HG03520 (cell line): ENCODE measurements around the gene RGPD5.
A peak's percentile ranks its signal among the peaks of the same experiment; 100 is the strongest.
"Not testable (repeated sequence)": the region's sequence is repeated elsewhere in the genome, so short reads cannot be mapped to it uniquely, and the experiment has no call there.

Experiments
- ATAC-seq: cut with Tn5 transposase; IDR thresholded peaks from one replicate; pipeline ENCODE4 v1.9.1; 2021; ENCODE audit warnings: mild to moderate bottlenecking, moderate library complexity; ENCODE audit not compliant: unreplicated experiment

The RGPD5 gene

DNA sequence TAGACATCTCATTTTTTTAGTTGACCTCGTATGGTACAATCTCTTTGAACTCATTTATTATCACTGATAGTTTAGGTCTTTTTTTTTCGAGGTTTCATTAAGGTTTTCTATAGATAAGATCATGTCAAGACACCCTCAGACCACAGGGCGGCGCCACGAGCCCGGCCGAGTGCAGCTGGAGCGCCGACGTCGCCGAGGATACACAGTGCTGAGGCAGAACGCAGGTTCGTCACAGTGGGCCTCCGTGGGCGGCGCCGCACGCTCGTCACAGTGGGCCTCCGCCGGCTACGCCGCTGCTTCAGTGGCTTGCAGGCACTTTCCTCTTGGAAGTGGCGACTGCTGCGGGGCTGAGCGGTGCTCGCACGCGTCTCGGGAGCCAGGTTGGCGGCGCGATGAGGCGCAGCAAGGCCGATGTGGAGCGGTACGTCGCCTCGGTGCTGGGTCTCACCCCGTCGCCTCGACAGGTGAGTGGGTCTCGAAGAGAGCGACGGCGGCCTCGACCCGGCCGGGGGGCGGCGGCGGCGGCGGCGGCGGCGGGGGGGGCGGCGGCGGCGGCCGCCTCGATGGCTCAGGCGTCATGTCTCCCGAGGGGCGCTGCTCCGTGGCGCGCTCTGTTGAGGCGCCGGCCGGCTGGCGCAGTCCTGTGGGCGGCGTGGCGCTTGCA, at the start of gene RGPD5:
Gene RGPD5 (plus strand): TSS at position 232 of the 664 bp plus-strand sequence. CDS start 161 bp downstream, at position 393.
- peak; percentile 98 for ATAC-seq

DNA sequence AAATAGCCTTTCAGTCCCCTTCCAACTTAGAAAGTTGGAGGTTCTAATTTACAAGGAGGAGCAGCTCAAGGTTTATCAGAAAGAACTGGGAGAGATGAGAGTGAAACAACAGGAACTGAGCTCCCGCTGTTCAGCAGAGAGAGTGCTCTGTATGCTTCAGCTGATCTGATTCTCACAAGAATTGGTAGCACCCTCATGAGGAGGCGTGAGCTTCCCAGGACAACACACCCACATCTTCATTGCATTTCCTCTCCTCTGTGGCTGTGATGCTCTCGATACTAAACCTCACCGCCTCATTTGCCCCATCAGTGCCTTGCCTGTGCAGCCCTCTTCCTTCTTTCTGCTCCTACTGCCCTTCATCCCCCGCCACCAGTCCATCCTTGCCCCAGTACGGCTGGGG, 42.5 kb upstream of the RGPD5 start:
- not testable (repeated sequence) for ATAC-seq

DNA sequence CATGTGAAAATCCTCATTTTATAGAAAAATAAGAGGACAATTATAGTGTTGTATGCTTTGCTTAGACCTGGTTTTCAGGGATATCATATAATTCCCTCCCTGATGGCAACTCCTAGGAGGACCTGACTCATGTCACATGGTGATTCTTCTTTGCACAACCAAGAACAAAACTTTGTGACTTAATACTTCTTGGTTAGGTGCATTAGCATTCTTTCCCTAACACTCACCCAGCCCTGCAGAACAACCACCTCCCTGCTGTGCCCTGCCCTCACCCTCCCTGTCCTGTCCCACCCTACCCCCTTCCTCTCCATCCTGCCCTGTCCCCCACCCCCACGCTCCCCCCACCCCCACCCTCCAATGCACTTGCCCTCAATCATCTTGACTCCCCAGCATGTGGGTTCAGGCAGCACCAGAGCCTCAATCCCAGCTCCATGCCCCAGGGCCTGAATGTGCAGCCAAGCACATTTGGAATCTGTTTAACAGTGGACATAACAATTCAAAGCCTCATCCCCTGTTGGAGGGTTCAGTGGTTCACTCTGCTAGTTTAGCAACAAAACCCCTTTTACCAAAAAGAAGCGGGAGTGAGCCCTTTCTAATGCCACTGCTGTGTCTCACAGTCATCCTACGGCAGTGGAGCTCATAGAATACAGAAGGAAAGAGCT, 36.8 kb upstream of the RGPD5 start:
- not testable (repeated sequence) for ATAC-seq

DNA sequence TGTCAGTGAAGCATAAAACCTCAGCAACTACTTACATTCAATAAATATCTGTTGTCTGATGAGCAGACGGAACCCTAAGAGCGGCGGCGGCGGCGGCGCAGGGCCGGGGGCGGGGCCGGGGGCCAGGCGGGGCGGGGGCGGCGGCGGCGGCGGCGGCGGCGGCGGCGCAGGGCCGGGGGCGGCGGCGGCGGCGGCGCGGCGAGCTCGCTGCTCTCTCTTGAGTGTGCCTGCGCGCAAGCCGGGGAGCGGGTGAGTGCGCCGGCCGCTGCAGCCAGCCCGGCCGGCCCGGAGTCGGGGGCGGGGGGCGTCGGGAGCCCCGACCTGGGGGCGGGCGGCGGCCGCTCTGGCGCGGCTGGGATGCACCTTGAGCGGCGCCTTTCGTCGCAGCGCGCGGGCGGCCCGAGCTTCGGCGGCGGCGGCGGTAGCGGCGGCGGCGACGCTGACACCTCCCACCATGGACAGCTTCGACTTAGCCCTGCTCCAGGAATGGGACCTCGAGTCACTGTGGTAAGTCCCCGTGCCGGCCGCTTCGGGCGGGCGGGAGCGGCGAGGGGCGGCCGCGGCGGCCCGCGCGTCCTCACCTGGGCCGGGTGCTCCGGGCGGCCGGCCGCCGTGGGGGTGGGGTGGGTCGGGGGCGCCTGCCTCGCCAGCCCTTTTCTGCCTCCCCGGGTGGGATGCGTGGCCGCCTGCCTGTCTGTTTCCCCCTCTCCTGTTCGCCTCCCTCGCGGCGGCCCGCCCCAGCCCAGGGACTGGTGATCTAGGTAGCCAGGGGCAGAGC, 33.7 kb upstream of the RGPD5 start:
- not testable (repeated sequence) for ATAC-seq

DNA sequence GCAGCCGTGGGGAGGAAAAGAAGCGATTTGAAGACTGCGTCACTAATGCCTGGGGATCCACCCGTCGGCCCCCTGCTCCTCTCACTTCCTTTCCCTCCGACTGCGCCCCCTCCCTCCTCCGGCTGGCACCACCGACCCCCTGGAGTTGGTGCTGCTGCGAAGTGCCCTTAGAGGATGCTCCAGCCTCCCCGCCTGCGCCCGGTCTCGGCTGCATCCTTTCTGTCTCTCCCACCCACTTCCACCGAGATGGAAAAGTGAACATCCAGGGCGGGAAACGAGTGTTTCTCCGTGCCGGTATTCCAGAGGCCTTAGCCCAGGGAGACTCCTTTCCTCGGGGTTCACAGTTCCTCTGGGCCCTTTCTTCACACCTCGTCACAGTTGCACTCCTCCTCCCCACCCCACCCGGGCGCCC, 33.1 kb upstream of the RGPD5 start:
- ATAC-seq: not testable (repeated sequence)

DNA sequence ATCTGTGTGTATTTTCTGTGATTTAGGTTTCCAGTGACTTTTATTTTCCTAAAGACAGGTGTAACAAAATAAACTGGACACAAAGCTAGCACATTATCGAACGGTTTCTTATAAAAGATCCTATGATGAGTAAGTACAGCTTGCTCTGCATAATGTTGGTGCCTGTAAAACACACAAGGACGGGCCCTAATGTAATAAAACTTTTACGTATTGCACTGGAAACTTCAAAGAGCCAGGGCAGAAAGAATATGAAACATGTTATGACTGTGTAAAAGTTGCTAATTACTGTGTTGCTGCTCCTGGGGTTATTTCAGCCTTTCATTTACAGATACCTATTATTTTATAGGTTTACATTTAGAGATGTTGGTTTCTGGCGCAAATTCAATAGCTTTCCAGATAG, 32.1 kb upstream of the RGPD5 start:
- peak; percentile 26 for ATAC-seq

DNA sequence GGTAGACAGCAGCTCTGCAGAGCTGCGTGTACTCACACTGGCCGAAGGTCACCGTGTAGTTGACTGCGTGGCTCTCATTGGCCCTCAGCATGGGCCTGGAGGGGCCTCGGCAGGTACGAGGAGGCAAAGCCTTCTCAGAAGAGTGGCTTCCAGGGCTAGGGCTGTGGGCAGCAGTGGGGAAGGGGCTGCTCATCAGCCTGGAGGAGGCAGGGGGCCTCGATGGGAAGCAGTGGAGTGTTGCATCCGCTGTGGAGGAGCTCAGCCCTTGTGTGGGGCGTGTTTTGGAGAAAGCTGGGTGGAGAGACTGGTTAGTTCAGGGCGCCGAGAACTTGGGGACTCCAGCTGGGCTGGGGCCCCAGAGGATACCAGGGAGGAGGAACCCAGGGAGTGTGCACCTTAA, 28.0 kb upstream of the RGPD5 start:
- ATAC-seq: not testable (repeated sequence)

DNA sequence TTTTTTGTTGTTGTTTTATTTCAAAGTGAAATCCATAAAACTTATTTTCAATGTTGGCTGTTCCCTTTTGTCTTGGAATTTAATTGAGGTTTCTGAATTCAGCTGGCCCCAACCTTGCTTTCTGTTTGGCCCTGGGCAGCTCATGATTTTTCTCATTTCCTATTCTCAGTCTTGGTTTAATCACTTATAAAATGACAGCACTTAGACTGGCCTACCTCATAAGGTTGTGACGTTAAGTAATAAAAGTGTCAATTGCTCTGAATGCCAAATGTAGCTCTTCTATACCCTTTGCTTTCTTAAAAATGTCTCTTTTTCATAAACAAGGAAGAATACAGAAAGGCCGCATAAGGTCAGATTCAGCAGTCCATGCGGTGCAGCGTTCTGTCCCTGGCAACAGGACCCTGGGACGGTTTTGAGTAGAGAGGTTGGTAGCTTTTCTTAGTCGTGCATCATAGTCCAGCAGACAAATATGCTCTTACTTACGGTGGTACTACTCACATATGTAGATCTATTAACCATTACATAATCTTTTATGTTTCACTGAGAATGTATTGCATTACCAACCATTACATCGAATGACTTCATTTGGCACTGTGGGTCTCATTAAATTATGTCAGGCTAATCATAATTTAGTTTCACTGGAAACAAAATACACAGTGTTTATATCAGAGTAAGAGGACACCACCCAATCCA, 27.1 kb upstream of the RGPD5 start:
- ATAC-seq: not testable (repeated sequence)

DNA sequence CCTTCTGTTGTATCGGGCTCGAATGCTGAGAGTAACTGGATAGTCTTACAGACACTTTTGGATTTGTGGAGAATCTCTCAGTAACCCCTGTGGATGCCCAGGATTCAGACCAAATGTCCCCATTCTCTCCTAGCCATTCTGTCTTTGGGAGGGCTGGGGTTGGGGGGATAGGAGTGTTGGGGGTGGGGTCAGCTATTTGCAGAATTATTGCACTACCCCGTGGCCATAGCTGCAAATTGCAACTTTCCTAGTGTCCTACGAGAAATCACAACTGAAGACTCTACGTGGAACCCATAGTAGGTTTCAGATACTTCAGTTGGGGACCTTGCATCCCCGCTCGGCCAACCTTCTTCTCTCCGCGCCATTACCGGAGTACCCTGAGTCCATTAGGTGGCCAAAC, 25.2 kb upstream of the RGPD5 start:
- not testable (repeated sequence) for ATAC-seq

DNA sequence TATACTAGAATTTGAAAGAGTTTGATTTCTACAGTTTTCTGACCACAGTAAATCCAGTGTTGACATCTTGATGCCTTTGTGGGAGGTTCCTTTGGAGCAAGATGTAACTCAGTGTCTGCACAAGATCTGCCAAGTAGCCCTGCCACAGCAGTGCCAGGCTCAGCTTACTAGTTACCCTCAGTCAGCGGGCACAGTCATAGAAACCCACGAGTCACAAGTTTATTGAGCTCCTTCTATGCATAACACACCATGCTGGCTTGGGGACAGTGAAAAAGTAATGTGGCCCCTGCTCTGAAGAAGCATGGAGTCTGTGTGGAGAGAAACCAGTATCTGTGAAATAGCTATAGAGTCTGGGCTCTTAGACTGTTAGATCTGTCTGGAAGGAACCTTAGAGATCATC, 15.0 kb upstream of the RGPD5 start:
- ATAC-seq: not testable (repeated sequence)

DNA sequence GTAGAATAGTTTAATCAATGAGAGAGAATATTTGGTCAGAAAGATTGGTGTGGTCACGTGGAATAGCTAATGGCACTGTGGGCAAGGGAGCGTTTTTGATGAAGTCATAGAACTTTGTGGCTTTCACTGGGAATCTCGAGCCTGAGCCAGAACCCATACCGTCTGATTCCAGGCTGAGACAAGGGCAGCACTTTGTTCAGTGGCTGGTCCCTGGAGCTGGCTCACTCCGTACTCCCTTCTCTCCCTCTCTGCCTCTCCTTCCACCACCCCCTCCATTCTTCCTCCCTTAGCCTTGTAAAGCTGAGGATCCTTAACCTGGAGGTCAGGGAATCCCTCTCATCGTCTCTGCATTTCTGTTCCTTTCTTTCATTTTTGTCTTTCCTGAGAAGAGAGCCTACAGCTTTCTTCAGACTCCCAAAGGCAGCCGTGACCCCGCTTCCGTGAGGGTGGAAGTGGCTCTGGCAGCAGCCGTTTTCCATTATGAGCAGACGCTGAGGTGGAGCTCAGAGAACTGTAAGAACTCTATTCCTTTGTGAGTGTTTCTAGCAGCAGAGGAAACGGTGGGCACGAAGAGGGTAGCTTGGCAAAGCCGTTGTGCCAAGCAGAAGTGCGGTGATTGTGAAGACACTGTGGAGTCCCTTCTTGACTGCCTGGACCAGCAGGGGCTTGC, 12.8 kb upstream of the RGPD5 start:
- not testable (repeated sequence) for ATAC-seq

DNA sequence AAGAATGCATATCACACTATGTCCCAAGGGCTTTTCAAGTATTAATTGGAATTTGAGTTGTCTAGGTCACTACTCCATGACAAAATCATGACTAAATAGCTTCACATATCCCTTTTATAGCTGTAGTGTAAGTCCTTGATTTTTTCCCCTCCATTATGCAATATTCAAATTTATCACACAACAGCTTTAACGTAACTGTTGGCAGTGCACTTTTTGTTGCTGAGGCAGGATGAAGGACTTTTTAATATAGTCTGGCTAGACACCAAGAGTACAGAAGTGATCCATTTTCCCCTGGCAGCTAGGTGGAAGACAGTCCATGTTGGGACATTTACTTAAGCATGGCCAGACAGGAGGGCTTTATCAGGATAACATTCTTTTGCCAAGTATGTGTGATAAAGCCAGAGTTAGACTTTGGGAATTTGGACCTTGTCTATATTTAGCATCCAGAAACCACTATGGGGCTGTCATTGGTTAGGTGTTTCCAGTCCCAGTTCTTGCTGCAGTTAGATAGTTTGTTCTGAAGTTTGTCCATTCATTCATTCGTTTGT, 11.6 kb upstream of the RGPD5 start:
- ATAC-seq: not testable (repeated sequence)

DNA sequence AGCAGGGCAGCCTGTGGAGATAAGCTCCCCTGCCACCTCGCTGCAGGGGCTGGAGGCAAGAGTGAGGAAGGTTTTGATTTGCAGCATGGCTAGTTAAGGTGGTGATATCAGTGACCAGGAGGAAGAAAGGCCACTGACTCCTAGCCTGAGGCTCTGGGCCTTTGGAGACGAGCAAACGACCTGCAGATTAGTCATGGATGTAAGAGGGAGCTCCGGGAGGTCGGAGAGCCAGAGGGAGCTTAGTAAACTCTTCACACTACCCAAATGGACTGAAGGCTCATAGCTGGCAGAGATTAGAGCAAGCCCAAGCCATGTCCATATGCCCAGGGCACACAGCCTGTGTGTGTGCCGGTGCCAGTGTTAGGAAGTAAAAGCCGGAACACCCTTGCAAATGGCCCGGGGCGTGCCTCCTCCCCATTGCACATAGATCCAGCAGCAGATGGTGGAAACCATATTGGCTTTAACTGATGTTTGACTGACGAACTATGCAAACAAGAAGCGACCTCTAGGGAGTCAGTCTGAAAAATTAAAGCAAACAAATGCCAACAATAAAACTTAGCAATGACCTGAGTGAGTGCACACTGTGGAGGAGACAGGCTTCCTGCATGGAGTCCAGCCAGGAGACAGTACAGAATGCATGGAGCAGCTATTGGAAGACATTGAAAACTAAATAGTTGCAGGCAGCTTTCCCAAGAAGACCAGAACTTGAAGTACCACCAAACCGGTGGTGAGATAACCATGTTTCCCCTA, 2.4 kb upstream of the RGPD5 start:
- not testable (repeated sequence) for ATAC-seq

DNA sequence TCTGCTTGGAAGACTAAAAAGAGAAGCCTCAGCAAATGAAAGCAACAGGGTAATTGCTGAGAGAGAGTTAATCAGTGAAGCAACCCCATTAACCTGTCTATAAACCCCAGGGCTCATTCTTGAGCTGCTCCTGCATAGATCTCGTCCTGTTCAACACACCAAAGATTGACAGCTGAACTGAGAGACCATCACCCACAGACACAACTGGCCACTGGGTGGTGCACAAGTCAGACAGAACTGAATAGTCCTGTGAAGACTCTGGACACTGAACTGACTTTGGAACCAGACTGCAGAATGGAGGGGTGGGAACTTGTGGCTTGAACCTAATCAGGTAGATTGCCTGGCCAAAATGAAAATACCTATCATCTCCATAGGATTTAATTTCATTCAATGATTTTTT, 1.4 kb upstream of the RGPD5 start:
- peak; percentile 50 for ATAC-seq

DNA sequence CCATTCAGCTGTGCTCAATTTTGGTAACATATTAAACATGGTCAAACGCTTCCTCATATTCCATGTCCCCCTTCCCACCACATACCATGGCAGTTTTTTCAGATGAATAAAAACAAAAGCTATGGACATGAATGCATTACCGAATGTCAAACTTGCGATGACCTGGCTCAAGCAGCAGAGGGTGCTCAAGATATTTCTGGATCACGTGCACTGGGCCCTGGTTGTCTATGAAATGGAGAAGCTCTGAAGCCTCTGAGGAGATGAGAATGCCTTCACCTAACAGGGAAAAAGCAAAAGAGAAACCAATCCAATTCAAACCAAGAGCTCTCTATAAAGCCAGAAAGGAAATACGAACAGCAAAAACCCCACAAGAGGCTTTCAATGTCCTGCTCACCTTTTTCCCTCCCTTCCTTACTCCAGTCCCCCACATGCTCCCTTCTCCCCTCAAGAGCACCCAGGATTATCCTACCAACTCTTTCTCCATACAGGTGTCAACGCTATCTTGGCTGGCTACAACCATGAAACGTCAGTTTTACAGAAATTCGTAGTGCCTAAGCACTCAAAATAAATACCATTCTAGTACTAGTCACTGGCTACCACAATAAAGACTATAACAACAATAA, 77.1 kb downstream of the RGPD5 start:
- ATAC-seq: peak; percentile 73

DNA sequence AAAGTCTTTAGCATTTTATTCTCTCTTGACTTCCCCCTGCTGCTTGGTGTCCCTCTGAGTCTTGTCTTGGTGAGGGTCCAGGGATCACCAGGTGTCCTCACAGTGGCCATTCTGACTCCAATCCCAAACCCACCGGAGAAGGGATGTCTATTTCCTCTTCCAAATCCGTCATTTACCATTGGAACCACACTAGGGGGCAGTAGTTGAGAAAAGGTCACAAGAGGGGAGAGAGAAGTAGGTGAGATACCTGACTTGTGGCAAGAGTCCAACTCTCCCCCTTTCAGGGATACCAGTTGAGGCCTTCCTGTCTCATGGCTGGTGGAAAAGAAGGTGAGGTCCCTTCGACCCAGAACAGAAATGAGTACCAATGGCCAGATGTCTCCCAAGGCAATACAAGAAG, 82.5 kb downstream of the RGPD5 start:
- not testable (repeated sequence) for ATAC-seq

DNA sequence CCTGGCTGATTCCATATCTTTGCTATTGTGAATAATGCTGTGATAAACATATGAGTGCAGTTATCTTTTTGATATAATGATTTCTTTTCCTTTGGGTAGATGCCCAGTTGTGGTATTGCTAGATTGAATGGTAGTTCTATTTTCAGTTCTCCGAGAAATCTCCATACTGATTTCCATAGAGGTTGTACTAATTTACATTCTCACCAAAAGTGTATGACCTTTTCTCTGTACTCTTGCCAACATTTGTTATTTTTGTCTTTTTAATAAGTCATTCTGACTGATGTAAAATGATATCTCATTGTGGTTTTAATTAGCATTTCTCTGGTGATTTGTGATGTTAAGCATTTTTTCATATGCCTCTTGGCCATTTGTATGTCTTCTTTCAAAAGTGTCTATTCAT, 88.0 kb downstream of the RGPD5 start:
- ATAC-seq: not testable (repeated sequence)

DNA sequence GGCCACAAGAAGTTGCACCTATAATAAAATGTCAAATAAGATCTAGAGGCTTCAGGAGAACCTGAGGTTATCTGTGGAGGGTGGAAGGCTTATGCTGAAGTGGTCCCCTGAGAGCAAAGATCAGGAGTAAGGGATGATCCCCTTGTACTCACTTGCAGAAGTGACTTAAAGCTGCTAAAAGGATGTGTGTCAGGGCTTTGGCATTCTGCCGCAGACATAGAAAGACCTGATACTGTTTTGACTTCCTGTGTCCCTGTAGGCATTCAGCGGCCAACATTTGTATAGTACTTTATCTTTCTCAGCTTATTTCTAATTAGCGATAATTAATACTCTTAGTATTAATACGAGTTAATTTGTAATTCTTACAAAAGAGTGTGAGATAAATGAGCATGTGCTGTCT, 94.3 kb downstream of the RGPD5 start:
- not testable (repeated sequence) for ATAC-seq

DNA sequence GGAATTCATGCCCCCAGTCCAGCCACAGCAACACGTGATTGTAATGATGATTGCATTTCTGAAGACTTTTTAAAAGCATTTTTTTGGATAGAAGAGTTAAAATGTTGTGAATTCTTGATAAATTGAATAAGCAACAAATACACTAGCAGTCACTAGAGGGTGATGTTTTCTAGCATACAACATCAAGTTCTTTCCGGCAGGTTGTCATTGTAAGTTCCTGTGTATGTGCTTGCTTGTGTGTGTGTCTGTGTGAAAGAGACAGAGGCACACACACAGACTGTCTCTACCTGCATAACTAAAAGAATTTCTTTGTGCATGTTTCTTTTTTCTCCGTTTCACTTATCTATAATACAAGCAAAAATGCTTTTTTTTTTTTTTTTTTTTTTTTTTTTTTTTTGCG, 95.8 kb downstream of the RGPD5 start:
- ATAC-seq: not testable (repeated sequence)
